SK-N-SH treated with all-trans-retinoic acid at 6 μM for 48 hours (cell line): ENCODE measurements around the gene WFDC9.

Source experiments
- ARNTL ChIP-seq: fragments of 450-650 bp; formaldehyde crosslinking; IDR thresholded peaks from 2 replicates; pipeline ENCODE4 v1.5.0; 2020; ENCODE audit warnings: low read depth, mild to moderate bottlenecking, moderate library complexity, borderline replicate concordance
- BACH2 ChIP-seq: fragments of 250-450 bp; sonication (Bioruptor Pico); IDR thresholded peaks from 2 replicates; pipeline ENCODE4 v1.9.0; 2021; ENCODE audit warnings: mild to moderate bottlenecking, borderline replicate concordance
- GLIS3 ChIP-seq: fragments of 250-450 bp; sonication (Bioruptor Pico); IDR thresholded peaks from 2 replicates; pipeline ENCODE4 v1.5.0; 2020; ENCODE audit warnings: mild to moderate bottlenecking, moderate library complexity
- PATZ1 ChIP-seq: fragments of 250-450 bp; sonication (Bioruptor Pico); IDR thresholded peaks from 2 replicates; pipeline ENCODE4 v1.8.0; 2020; ENCODE audit warnings: mild to moderate bottlenecking, moderate library complexity, borderline replicate concordance
- TOX ChIP-seq: fragments of 250-450 bp; sonication (Bioruptor Pico); IDR thresholded peaks from 2 replicates; pipeline ENCODE4 v1.8.0; 2021; ENCODE audit warnings: mild to moderate bottlenecking, moderate library complexity, borderline replicate concordance
- ZFP3 ChIP-seq: fragments of 250-450 bp; sonication (Bioruptor Pico); IDR thresholded peaks from 2 replicates; pipeline ENCODE4 v1.5.0; 2020; ENCODE audit warnings: mild to moderate bottlenecking, moderate library complexity
- ZFP30 ChIP-seq: fragments of 450-650 bp; formaldehyde crosslinking; IDR thresholded peaks from 2 replicates; pipeline ENCODE4 v1.5.0; 2022; ENCODE audit warnings: mild to moderate bottlenecking, moderate library complexity
- ZNF565 ChIP-seq: fragments of 450-650 bp; formaldehyde crosslinking; conservative IDR thresholded peaks from 2 replicates; pipeline ENCODE4 v1.5.0; 2020; ENCODE audit warnings: low read depth, mild to moderate bottlenecking, moderate library complexity
- ZNF70 ChIP-seq: fragments of 450-650 bp; formaldehyde crosslinking; IDR thresholded peaks from 2 replicates; pipeline ENCODE4 v1.5.0; 2020; ENCODE audit warnings: mild to moderate bottlenecking, moderate library complexity
- ZNF8 ChIP-seq: fragments of 450-650 bp; formaldehyde crosslinking; IDR thresholded peaks from 2 replicates; pipeline ENCODE4 v1.5.0; 2020; ENCODE audit warnings: mild to moderate bottlenecking, moderate library complexity

- TF ChIP-seq BACH2 (CRISPR knock-in tag) (no peak), ARNTL (no peak), TOX (CRISPR knock-in tag) (no peak), ZFP30 (CRISPR knock-in tag) (no peak), ZNF70 (CRISPR knock-in tag) (no peak), PATZ1 (CRISPR knock-in tag) (no peak), ZNF8 (CRISPR knock-in tag) (no peak), ZNF565 (CRISPR knock-in tag) (no peak), ZFP3 (CRISPR knock-in tag) (no peak), GLIS3 (CRISPR knock-in tag) (no peak)
Measured at GRCh38 chr20:45579184-45579583, 51.9 kb downstream of the WFDC9 start, which contains the start of gene WFDC8.
